ENCODE data around the gene RASSF1. TPM values are rescaled to one million over a fixed set of nuclear protein-coding genes. Genes with fewer than 3 reads are reported as not detected.

RASSF1 gene
- total RNA-seq, 1 experiment from 2014 or later, result 17.4 TPM

DNA sequence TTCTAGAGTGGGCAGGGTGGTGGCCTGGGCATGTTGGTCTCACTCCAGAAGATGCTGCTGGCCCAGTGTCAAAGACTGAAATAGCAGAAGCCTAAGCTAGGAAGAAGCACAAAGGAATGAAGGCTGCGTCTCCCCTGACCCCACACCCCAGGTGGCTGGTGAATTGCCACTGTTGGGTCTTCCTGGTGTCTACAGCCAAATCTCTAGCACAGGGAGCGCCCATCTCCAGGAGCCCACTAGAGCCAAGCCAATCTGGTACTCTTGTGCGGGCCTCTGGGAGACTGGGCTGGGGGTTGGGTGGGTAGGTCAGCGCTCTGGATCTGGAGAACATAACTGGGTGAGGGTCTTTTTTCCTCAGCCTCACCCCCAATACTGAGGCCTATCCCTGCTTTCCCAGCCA is 13.5 kb downstream of the RASSF1 start:
- in situ Hi-C loops (cut with HindIII; ENCODE audit: low pct_unique_long_range_greater_than_20kb, low sequenced_read_pairs), result no loop called here
- DNase-seq (ENCODE audit: low read depth, low spot score), result no peak
- H3K36me3 ChIP-seq (ENCODE audit: control insufficient read depth, insufficient read depth, low read length), result peaks cover 11% of the 10 kb centered on the region

GRCh38 chr3:50326182-50326541 is 14.5 kb downstream of the RASSF1 start:
- DNase-seq (ENCODE audit: low read depth, low spot score) (no peak), ATAC-seq (no peak)
- BruUV-seq (replicated peaks), result no TSS peak
- CTCF ChIA-PET, result no interaction called here
- in situ Hi-C loops (cut with HindIII; ENCODE audit: low pct_unique_long_range_greater_than_20kb, low sequenced_read_pairs), result no loop called here
- Histone ChIP-seq H3K9me3 (ENCODE audit: control insufficient read depth, insufficient read depth, low read depth, low read length) (no peaks in the 10 kb centered on the region), H3K4me3 (ENCODE audit: low read depth in 2 of 2, low read length in 2 of 2) (no peak overlapping the region), H3K36me3 (ENCODE audit: control insufficient read depth, insufficient read depth, low read length) (peaks cover 11% of the 10 kb centered on the region), H3K27me3 (ENCODE audit: control insufficient read depth, insufficient read depth, low read length) (no peaks in the 10 kb centered on the region), H3K27ac (ENCODE audit: low read length) (no peak overlapping the region), H3K4me1 (ENCODE audit: control insufficient read depth, insufficient read depth, low read length) (peaks cover 27% of the 10 kb centered on the region)
- intact Hi-C loops (cut with micrococcal nuclease; ENCODE audit: unreplicated experiment), result no loop called here
- POLR2A ChIA-PET, result no interaction called here
- TF ChIP-seq POLR2AphosphoS5 (IDR thresholded peaks at IDR 0.05; ENCODE audit: low read depth, low read length) (no peak), TCF7L2 (IDR thresholded peaks at IDR 0.05; ENCODE audit: low read depth, low read length) (no peak), SIN3A (IDR thresholded peaks at IDR 0.05; ENCODE audit: borderline replicate concordance, insufficient read depth, low read depth, low read length) (no peak), REST (IDR thresholded peaks at IDR 0.05; ENCODE audit: insufficient read depth in 1 of 2, low read depth in 2 of 2, low read length in 1 of 2) (no peak)
- TF ChIP-seq, protein P1, sequence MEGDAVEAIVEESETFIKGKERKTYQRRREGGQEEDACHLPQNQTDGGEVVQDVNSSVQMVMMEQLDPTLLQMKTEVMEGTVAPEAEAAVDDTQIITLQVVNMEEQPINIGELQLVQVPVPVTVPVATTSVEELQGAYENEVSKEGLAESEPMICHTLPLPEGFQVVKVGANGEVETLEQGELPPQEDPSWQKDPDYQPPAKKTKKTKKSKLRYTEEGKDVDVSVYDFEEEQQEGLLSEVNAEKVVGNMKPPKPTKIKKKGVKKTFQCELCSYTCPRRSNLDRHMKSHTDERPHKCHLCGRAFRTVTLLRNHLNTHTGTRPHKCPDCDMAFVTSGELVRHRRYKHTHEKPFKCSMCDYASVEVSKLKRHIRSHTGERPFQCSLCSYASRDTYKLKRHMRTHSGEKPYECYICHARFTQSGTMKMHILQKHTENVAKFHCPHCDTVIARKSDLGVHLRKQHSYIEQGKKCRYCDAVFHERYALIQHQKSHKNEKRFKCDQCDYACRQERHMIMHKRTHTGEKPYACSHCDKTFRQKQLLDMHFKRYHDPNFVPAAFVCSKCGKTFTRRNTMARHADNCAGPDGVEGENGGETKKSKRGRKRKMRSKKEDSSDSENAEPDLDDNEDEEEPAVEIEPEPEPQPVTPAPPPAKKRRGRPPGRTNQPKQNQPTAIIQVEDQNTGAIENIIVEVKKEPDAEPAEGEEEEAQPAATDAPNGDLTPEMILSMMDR (IDR thresholded peaks at IDR 0.05), result no peak

More for the DNA sequence above, 13.5 kb downstream of the RASSF1 start:
- no peaks in the 10 kb centered on the region for H3K9me3 ChIP-seq (ENCODE audit: control insufficient read depth, insufficient read depth, low read depth, low read length)
- TF ChIP-seq SIN3A (IDR thresholded peaks at IDR 0.05; ENCODE audit: borderline replicate concordance, insufficient read depth, low read depth, low read length), result no peak
- no peak for TF ChIP-seq POLR2AphosphoS5 (IDR thresholded peaks at IDR 0.05; ENCODE audit: low read depth, low read length)
- TF ChIP-seq REST (IDR thresholded peaks at IDR 0.05; ENCODE audit: insufficient read depth in 1 of 2, low read depth in 2 of 2, low read length in 1 of 2), result no peak
- TF ChIP-seq TCF7L2 (IDR thresholded peaks at IDR 0.05; ENCODE audit: low read depth, low read length), result no peak
- TF ChIP-seq, protein P1 (IDR thresholded peaks at IDR 0.05), result no peak
- ATAC-seq, result no peak
- peak overlapping the region; percentile 87 to 89 for H3K4me3 ChIP-seq (ENCODE audit: low read depth in 2 of 2, low read length in 2 of 2)
- H3K27me3 ChIP-seq (ENCODE audit: control insufficient read depth, insufficient read depth, low read length), result no peaks in the 10 kb centered on the region
- intact Hi-C loops (cut with micrococcal nuclease; ENCODE audit: unreplicated experiment), result no loop called here
- BruUV-seq (replicated peaks), result no TSS peak
- ChIA-PET CTCF (no interaction called here), POLR2A (no interaction called here)
- peak overlapping the region; percentile 89 for H3K27ac ChIP-seq (ENCODE audit: low read length)
- peaks cover 25% of the 10 kb centered on the region for H3K4me1 ChIP-seq (ENCODE audit: control insufficient read depth, insufficient read depth, low read length)

Data from Panc1 (cell line).